ENCODE data around the gene CARNS1. TPM values are rescaled to one million over a fixed set of nuclear protein-coding genes. Genes with fewer than 3 reads are reported as not detected.
"Not testable (repeated sequence)": the region's sequence is repeated elsewhere in the genome, so short reads cannot be mapped to it uniquely, and the experiment has no call there.

The CARNS1 gene
- total RNA-seq, 1 donor from 2014 or later = 0.07 TPM

- DNase-seq (ENCODE audit: low read depth, low spot score) = peak; percentile 33
These were observed 49.1 kb downstream of the CARNS1 start for GRCh38 chr11:67464411-67465188.

GRCh38 chr11:67465189-67465510, 49.7 kb downstream of the CARNS1 start:
- DNase-seq (ENCODE audit: low read depth, low spot score) = no peak

GRCh38 chr11:67465530-67465929, 50.1 kb downstream of the CARNS1 start:
- DNase-seq (ENCODE audit: low read depth, low spot score) = not testable (repeated sequence)

- DNase-seq (ENCODE audit: low read depth, low spot score) = no peak
These were observed 50.9 kb downstream of the CARNS1 start for GRCh38 chr11:67466367-67466766.

GRCh38 chr11:67466962-67467771, 51.7 kb downstream of the CARNS1 start:
- DNase-seq (ENCODE audit: low read depth, low spot score) = no peak

GRCh38 chr11:67468056-67468455, 52.6 kb downstream of the CARNS1 start:
- no peak for DNase-seq (ENCODE audit: low read depth, low spot score)

GRCh38 chr11:67468456-67468758, 52.9 kb downstream of the CARNS1 start:
- DNase-seq (ENCODE audit: low read depth, low spot score) = no peak

- DNase-seq (ENCODE audit: low read depth, low spot score) = peak; percentile 73
These were observed 53.5 kb downstream of the CARNS1 start, which contains the start of gene TMEM134 for GRCh38 chr11:67468759-67469507. TMEM134 (minus strand) TSS chr11:67469251; CDS start chr11:67469192, 59 bp downstream.

GRCh38 chr11:67469508-67469811, 54.0 kb downstream of the CARNS1 start:
- no peak for DNase-seq (ENCODE audit: low read depth, low spot score)

- DNase-seq (ENCODE audit: low read depth, low spot score) = no peak
These were observed 55.0 kb downstream of the CARNS1 start for GRCh38 chr11:67470337-67471002.

- no peak for DNase-seq (ENCODE audit: low read depth, low spot score)
These were observed 57.4 kb downstream of the CARNS1 start for GRCh38 chr11:67472882-67473281.

Other genes with a start within 250 kb of the CARNS1 start
- 35.7 and 49.5 TPM in 2 replicates for gene GRK2, start 149.2 kb upstream of the CARNS1 start, total RNA-seq
- gene ANKRD13D, start 126.4 kb upstream of the CARNS1 start, total RNA-seq = 27.0 and 30.1 TPM in 2 replicates
- gene SSH3, start 112.1 kb upstream of the CARNS1 start, total RNA-seq = 7.6 and 7.7 TPM in 2 replicates
- 22.9 and 29.2 TPM in 2 replicates for gene POLD4, start 62.1 kb upstream of the CARNS1 start, total RNA-seq
- gene CLCF1, start 42.1 kb upstream of the CARNS1 start, total RNA-seq = 1.6 and 2.2 TPM in 2 replicates
- gene RAD9A, start 23.7 kb upstream of the CARNS1 start, total RNA-seq = 5.0 and 5.3 TPM in 2 replicates
- 239 and 250 TPM in 2 replicates for gene PPP1CA, start 13.8 kb upstream of the CARNS1 start, total RNA-seq
- gene TBC1D10C, start 11.6 kb upstream of the CARNS1 start, total RNA-seq = not detected in 2 replicates
- 46.2 and 54.3 TPM in 2 replicates for gene RPS6KB2, start 12.8 kb downstream of the CARNS1 start, total RNA-seq
- gene PTPRCAP, start 22.0 kb downstream of the CARNS1 start, total RNA-seq = 0.14 and 0.40 TPM in 2 replicates
- gene CORO1B, start 27.8 kb downstream of the CARNS1 start, total RNA-seq = 154 and 169 TPM in 2 replicates
- gene GPR152, start 37.1 kb downstream of the CARNS1 start, total RNA-seq = not detected in 2 replicates
- 0.04 and 0.33 TPM in 2 replicates for gene CABP4, start 39.7 kb downstream of the CARNS1 start, total RNA-seq
- gene TMEM134, start 53.6 kb downstream of the CARNS1 start, total RNA-seq = 14.4 and 15.7 TPM in 2 replicates
- 77.2 and 91.2 TPM in 2 replicates for gene AIP, start 67.3 kb downstream of the CARNS1 start, total RNA-seq
- 15.5 and 16.4 TPM in 2 replicates for gene PITPNM1, start 89.7 kb downstream of the CARNS1 start, total RNA-seq
- 14.8 and 23.0 TPM in 2 replicates for gene CDK2AP2, start 92.5 kb downstream of the CARNS1 start, total RNA-seq
- gene CABP2, start 107.8 kb downstream of the CARNS1 start, total RNA-seq = not detected in 2 replicates
- 708 and 1,026 TPM in 2 replicates for gene GSTP1, start 168.1 kb downstream of the CARNS1 start, total RNA-seq
- gene NDUFV1, start 191.3 kb downstream of the CARNS1 start, total RNA-seq = 176 and 193 TPM in 2 replicates
- 8.1 and 16.3 TPM in 2 replicates for gene NUDT8, start 214.3 kb downstream of the CARNS1 start, total RNA-seq
- gene TBX10, start 224.1 kb downstream of the CARNS1 start, total RNA-seq = not detected in 2 replicates
- gene ACY3, start 235.1 kb downstream of the CARNS1 start, total RNA-seq = not detected in 2 replicates

All from pulmonary artery endothelial cell (primary cell).